Activated CD8-positive, alpha-beta T cell treated with anti-CD3 and anti-CD28 coated beads for 36 hours (primary cell): ENCODE measurements around the gene FHAD1. TPM values are rescaled to one million over a fixed set of nuclear protein-coding genes. Genes with fewer than 3 reads are reported as not detected.

ENCODE experiments used
- ATAC-seq: fragments of 200-7000 bp; cut with Tn5 transposase; one replicate; pipeline ENCODE4 v1.10.0; 2021; ENCODE audit warnings: mild to moderate bottlenecking, moderate library complexity
- CTCF ChIA-PET: fragments of 350-600 bp; sonication (Branson Sonifier 250); formaldehyde crosslinking; loops from one replicate; lab custom pipeline; 2021; ENCODE audit warnings: antibody characterized with exemption; lab: Charles Lee
- POLR2A ChIA-PET: fragments of 350-600 bp; sonication (Branson Sonifier 250); formaldehyde crosslinking; loops from one replicate; lab custom pipeline; 2021; ENCODE audit warnings: antibody characterized with exemption; lab: Charles Lee
- DNase-seq: peaks from one replicate; pipeline ENCODE4 v3.0.0-alpha.2; 2020
- H3K27ac Mint-ChIP-seq: one replicate; pipeline ENCODE4 v1.8.0; 2021; ENCODE audit warnings: mild to moderate bottlenecking, mixed read lengths
- H3K27me3 Mint-ChIP-seq: one replicate; pipeline ENCODE4 v1.8.0; 2021; ENCODE audit warnings: mixed read lengths
- H3K36me3 Mint-ChIP-seq: one replicate; pipeline ENCODE4 v1.8.0; 2021; ENCODE audit warnings: low read depth, mixed read lengths
- H3K4me1 Mint-ChIP-seq: one replicate; pipeline ENCODE4 v1.8.0; 2021; ENCODE audit warnings: low read depth, mixed read lengths
- H3K4me3 Mint-ChIP-seq: one replicate; pipeline ENCODE4 v1.8.0; 2021; ENCODE audit warnings: mild to moderate bottlenecking, moderate library complexity, mixed read lengths
- H3K9me3 Mint-ChIP-seq: one replicate; pipeline ENCODE4 v1.8.0; 2021; ENCODE audit warnings: mixed read lengths
- CTCF ChIP-seq: fragments of 200-600 bp; IDR thresholded peaks from one replicate; pipeline ENCODE4 v1.8.0; 2022; ENCODE audit warnings: antibody characterized with exemption, mild to moderate bottlenecking
- intact Hi-C: fragments of 100-400 bp; cut with micrococcal nuclease; formaldehyde crosslinking; loops from one replicate; pipeline ENCODE4 v1.10.0; 2022
- total RNA-seq, 2 experiments: library from RNA; stranded (reverse); gene quantifications; one replicate each; pipeline ENCODE4 v1.2.3, GENCODE V29; 2021

The FHAD1 gene
- total RNA-seq, 2 experiments from 2014 or later: 0.07 to 0.16 TPM

GRCh38 chr1:15357612-15358207 is 110.7 kb downstream of the FHAD1 start:
- H3K9me3 Mint-ChIP-seq: peaks cover under 1% of the 10 kb centered on the region
- peaks cover 20% of the 10 kb centered on the region for H3K4me1 Mint-ChIP-seq

GRCh38 chr1:15358565-15359133 is 111.6 kb downstream of the FHAD1 start:
- H3K4me3 Mint-ChIP-seq: no peak overlapping the region
- no peak overlapping the region for H3K27ac Mint-ChIP-seq
- peaks cover 15% of the 10 kb centered on the region for H3K4me1 Mint-ChIP-seq
- intact Hi-C loops: no loop called here
- H3K27me3 Mint-ChIP-seq: no peaks in the 10 kb centered on the region
- H3K9me3 Mint-ChIP-seq: no peaks in the 10 kb centered on the region
- no peaks in the 10 kb centered on the region for H3K36me3 Mint-ChIP-seq
- ChIA-PET CTCF (no interaction called here), POLR2A (no interaction called here)
- no peak for TF ChIP-seq CTCF
- no peak for DNase-seq
- ATAC-seq: no peak

More at GRCh38 chr1:15357612-15358207, 110.7 kb downstream of the FHAD1 start:
- Mint-ChIP-seq H3K4me3 (no peak overlapping the region), H3K36me3 (no peaks in the 10 kb centered on the region), H3K27ac (no peak overlapping the region), H3K27me3 (peaks cover under 1% of the 10 kb centered on the region)
- TF ChIP-seq CTCF: no peak
- POLR2A ChIA-PET: no interaction called here
- intact Hi-C loops: no loop called here
- CTCF ChIA-PET: no interaction called here
- DNase-seq: no peak
- no peak for ATAC-seq

- Mint-ChIP-seq H3K36me3 (no peaks in the 10 kb centered on the region), H3K27me3 (no peaks in the 10 kb centered on the region), H3K4me3 (no peak overlapping the region), H3K9me3 (no peaks in the 10 kb centered on the region), H3K27ac (no peak overlapping the region), H3K4me1 (peaks cover 5% of the 10 kb centered on the region)
- no peak for TF ChIP-seq CTCF
- ATAC-seq (no peak), DNase-seq (no peak)
- ChIA-PET CTCF (interaction anchor here (0.9 to 1.4 kb wide), 2 partner anchors 36 to 37 kb away, joined by 3 to 5 read pairs; no protein-coding TSS in a partner anchor), POLR2A (no interaction called here)
- intact Hi-C loops: no loop called here
These were observed 113.7 kb downstream of the FHAD1 start for GRCh38 chr1:15360700-15361099.

GRCh38 chr1:15362096-15362736 is 115.2 kb downstream of the FHAD1 start:
- ATAC-seq (no peak), DNase-seq (no peak)
- intact Hi-C loops: no loop called here
- POLR2A ChIA-PET: interaction anchor here (0.5 to 0.6 kb wide), 2 partner anchors 20 to 223 kb away, joined by 3 to 4 read pairs; no protein-coding TSS in a partner anchor
- no peaks in the 10 kb centered on the region for H3K4me1 Mint-ChIP-seq
- CTCF ChIA-PET: no interaction called here
- H3K9me3 Mint-ChIP-seq: no peaks in the 10 kb centered on the region
- no peak for TF ChIP-seq CTCF
- H3K27me3 Mint-ChIP-seq: no peaks in the 10 kb centered on the region
- H3K4me3 Mint-ChIP-seq: no peak overlapping the region
- H3K27ac Mint-ChIP-seq: no peak overlapping the region
- no peaks in the 10 kb centered on the region for H3K36me3 Mint-ChIP-seq

- TF ChIP-seq CTCF: no peak
- Mint-ChIP-seq H3K27me3 (no peaks in the 10 kb centered on the region), H3K4me3 (no peak overlapping the region), H3K4me1 (no peaks in the 10 kb centered on the region), H3K36me3 (no peaks in the 10 kb centered on the region), H3K9me3 (no peaks in the 10 kb centered on the region), H3K27ac (no peak overlapping the region)
- intact Hi-C loops: no loop called here
- POLR2A ChIA-PET: no interaction called here
- CTCF ChIA-PET: no interaction called here
- ATAC-seq (no peak), DNase-seq (no peak)
These were observed 115.7 kb downstream of the FHAD1 start for GRCh38 chr1:15362737-15363128.
